Measurements from ENCODE around the gene TNIP2.

Gene TNIP2

DNA sequence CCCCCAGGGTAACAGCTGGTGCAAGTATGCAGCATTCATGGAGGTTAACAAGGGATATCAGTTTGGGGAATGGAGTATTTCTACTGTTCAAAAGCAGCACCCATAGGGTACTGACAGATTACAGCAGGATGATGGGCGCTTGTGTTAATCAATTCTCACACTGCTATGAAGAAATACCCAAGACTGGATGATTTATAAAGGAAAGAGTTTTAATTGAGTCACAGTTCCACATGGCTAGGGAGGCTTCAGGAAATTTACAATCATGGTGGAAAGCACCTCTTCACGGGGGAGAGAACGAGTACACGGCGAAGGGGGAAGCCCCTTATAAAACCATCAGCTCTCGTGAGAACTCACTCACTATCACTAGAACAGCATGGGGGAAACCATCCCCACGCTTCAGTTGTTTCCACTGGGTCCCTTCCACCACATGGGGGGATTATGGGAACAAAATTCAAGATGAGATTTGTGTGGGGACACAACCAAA lies 64.1 kb downstream of the TNIP2 start:
- Histone ChIP-seq H3K4me1 (ENCODE audit: control insufficient read depth, insufficient read depth, low read length) (no peaks in the 10 kb centered on the region), H3K27me3 (ENCODE audit: control insufficient read depth, insufficient read depth, low read length) (no peaks in the 10 kb centered on the region), H3K4me3 (ENCODE audit: low read length) (no peak overlapping the region), H3K9ac (ENCODE audit: low read length) (no peak overlapping the region), H3K9me3 (ENCODE audit: control insufficient read depth, low read length) (no peaks in the 10 kb centered on the region), H3K36me3 (ENCODE audit: control insufficient read depth, insufficient read depth, low read length) (peaks cover 5% of the 10 kb centered on the region)
